AG08395 (cell line): ENCODE data around the gene CABCOCO1.

ENCODE experiments used
- DNase-seq: peaks from one replicate; pipeline ENCODE4 v3.0.0; 2012; ENCODE audit warnings: mixed read lengths, low spot score

Gene CABCOCO1

DNA sequence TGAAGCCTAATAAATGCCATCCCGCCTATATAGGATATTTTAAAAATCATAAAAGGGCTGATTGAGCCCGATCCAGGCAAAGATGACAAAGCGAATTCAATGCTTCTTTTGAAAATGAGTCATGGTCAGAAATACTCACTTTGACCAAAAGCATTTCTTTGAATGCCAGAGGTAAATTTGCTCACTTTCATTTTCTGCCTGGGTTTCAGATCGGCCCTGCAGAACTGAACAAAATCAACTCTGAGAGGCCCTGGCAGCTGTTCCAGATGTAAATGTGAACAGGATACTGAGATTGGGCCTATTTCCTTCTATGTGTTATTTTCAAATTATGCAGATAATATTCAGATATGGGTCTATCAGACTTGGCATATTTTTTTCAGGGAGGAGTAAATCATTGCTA is 124.0 kb downstream of the CABCOCO1 start:
- peak; percentile 83 for DNase-seq

- no peak for DNase-seq
These were observed 124.4 kb downstream of the CABCOCO1 start for GRCh38 chr10:61787170-61787569.

- no peak for DNase-seq
These were observed 126.3 kb downstream of the CABCOCO1 start for GRCh38 chr10:61789031-61789430.

DNA sequence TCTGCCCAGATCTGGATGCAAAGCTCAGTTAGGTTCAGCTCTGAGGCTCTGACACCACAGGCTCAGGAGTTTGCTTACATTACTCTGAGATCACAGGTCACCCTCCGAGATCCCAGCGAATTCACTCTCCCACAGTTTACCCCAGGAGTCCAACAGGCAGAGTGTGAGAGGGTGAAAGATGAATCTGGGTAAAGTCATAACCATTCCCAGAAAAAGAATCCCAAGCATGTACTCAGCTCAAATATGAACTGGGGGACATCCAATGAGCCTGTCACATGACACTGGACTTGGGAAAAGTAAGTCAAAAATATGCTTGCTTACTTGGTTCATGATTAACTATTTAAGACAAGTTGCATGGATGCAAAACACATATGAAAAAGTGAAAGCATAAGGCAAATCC is 128.5 kb downstream of the CABCOCO1 start:
- peak; percentile 26 for DNase-seq

DNA sequence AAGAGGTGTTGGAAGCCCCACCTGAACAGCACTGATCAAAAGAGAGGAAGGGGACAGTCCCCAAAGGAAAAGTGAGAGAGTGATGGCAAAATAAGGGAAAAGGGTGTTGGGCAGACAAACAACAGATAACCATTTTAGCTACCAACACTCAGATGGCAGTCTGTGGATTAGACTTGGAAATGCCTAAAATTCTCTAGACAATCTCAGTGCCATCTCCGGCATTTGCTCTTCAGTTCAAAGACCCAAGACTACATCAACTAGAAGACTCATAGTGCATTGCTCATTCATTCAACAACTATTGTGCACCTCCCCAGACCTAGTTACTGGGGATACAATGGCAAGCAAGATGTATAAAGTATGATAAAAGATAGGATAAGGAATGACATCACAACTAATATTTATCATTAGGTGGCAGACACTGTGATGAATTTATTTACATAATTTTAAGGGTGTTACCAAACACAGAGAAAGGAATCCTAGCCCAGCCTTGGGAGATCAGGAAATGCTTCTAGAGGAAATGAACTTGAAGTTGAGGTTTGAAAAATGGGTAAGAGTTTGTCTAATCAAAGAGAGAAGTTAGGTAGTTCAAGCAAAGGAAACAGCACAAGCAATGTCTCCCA is 129.5 kb downstream of the CABCOCO1 start:
- no peak for DNase-seq

DNA sequence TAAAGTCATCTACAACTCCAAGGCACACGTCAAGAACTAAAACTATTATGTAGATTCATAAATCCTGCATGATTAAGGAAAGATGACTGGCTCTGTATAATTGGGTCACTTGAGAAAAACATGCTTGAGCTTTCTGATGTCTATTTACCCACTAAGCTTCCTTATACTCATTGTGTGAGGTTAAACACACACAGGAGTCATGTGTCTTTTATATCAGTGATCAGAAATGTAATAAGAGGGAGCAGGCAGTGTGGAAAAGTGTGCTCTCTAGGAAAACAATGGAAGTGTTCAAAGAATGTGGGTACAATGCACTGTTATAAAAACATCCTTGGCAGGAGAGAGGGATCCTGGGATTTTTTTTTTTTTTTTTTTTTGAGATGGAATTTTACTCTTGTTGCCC is 130.2 kb downstream of the CABCOCO1 start:
- DNase-seq, result no peak

GRCh38 chr10:61793760-61794703 is 131.3 kb downstream of the CABCOCO1 start:
- DNase-seq, result peak; percentile 52

- no peak for DNase-seq
These were observed 132.4 kb downstream of the CABCOCO1 start for GRCh38 chr10:61795147-61795546.

GRCh38 chr10:61795551-61795950 is 132.8 kb downstream of the CABCOCO1 start:
- no peak for DNase-seq

DNA sequence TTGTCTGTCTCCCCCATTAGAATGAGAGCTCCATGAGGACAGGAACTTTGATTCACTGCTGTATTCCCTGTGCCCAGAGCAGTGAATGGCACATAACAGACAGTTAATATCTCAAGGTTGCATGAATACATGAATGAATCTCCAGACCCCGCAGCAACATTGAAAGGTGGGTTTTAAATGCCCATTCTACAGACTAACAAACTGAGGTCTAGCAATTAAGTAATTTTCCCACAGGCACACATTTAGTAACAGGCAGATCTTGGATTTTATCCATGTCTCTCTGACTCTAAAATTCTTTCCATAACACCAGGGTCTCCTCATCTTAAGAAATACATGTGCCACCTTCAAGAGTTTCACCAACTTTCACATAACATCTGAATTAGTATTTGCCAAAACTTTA is 134.1 kb downstream of the CABCOCO1 start:
- no peak for DNase-seq

- no peak for DNase-seq
These were observed 134.8 kb downstream of the CABCOCO1 start for GRCh38 chr10:61797304-61798153.

- no peak for DNase-seq
These were observed 136.0 kb downstream of the CABCOCO1 start for GRCh38 chr10:61798713-61799112.

GRCh38 chr10:61801484-61801883 is 138.8 kb downstream of the CABCOCO1 start:
- DNase-seq, result no peak

GRCh38 chr10:61803269-61803668 is 140.5 kb downstream of the CABCOCO1 start:
- no peak for DNase-seq

GRCh38 chr10:61804414-61804813 is 141.7 kb downstream of the CABCOCO1 start:
- peak; percentile 38 for DNase-seq

DNA sequence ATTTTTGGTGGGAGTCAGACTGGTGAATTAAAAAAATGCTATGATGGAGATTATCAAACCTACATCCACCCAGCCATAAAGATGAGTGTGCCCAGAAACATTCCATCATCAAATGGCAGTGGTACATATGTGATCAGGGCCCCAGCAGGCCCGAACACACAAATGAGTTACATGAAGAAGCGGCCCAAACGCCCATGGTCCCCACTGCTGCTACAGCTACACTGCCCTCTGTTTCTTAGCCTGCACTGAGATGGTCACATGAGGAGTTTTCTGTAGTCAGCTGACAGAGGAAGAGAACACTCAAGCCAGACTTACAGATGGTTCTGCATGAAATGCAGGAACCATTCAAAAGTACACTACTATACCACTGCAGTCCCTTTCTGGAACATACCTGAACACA is 142.4 kb downstream of the CABCOCO1 start:
- no peak for DNase-seq

- no peak for DNase-seq
These were observed 147.5 kb downstream of the CABCOCO1 start for GRCh38 chr10:61810263-61810662.

DNA sequence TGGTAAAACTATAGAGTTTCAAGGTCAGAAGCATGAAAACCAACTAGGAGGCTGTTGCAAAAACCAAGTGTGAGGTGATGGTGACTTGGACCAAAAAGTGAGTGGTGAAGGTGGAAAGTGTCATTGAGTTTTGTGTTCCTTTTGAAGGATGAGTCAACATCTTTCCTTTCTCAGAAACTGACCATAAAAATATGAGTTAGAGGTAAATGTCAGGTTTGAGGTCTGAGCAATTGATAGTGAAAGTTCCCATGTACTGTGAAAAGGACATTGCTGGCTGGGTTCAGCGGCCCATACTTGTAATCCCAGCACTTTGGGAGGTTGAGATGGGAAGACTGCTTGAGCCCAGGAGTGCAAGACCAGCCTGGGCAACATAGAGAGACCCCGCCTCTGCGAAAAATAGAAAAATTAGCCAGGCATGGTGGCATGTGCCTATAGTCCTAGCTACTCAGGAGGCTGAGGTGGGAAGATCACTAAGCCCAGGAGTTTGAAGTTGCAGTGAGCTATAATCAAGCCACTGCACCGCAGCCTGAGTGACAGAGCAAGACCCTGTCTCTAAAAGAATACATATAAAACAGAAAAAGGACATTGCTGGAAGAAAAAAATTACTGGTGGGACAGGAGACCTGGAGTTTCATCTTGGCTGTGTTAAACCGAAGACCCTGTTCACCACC is 149.5 kb downstream of the CABCOCO1 start:
- no peak for DNase-seq

GRCh38 chr10:61812920-61813319 is 150.2 kb downstream of the CABCOCO1 start:
- DNase-seq, result no peak

- no peak for DNase-seq
These were observed 151.4 kb downstream of the CABCOCO1 start for GRCh38 chr10:61814160-61814559.

DNA sequence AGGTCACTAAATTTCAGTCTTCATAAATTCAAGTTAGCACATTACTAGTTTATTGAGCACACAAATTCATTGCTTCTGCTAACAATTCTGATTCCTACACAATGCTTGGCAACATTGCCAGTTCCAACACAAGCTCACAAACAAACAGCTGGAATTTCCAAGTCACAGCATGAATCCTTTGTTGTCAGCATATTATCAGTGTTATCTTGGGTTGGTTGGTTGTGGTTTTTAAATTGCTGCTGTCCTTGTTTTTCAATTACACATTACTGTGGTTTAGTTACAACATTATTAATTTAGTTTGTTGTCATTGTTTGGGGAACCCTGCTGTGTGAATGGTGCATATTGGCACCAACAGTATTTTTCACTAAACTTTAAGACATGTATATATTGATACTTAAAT is 152.8 kb downstream of the CABCOCO1 start:
- peak; percentile 17 for DNase-seq
